HL-60/S4 treated with phorbol 12-myristate 13-acetate at 8.2 ng/mL for 4 days and 3 days (cell line): ENCODE measurements around the gene PELI2.

Experiments
- in situ Hi-C: fragments of 300-500 bp; cut with MboI; formaldehyde crosslinking; loops from 2 replicates; pipeline ENCODE4 v1.15.0; 2022; ENCODE audit warnings: low sequenced_read_pairs

The PELI2 gene

DNA sequence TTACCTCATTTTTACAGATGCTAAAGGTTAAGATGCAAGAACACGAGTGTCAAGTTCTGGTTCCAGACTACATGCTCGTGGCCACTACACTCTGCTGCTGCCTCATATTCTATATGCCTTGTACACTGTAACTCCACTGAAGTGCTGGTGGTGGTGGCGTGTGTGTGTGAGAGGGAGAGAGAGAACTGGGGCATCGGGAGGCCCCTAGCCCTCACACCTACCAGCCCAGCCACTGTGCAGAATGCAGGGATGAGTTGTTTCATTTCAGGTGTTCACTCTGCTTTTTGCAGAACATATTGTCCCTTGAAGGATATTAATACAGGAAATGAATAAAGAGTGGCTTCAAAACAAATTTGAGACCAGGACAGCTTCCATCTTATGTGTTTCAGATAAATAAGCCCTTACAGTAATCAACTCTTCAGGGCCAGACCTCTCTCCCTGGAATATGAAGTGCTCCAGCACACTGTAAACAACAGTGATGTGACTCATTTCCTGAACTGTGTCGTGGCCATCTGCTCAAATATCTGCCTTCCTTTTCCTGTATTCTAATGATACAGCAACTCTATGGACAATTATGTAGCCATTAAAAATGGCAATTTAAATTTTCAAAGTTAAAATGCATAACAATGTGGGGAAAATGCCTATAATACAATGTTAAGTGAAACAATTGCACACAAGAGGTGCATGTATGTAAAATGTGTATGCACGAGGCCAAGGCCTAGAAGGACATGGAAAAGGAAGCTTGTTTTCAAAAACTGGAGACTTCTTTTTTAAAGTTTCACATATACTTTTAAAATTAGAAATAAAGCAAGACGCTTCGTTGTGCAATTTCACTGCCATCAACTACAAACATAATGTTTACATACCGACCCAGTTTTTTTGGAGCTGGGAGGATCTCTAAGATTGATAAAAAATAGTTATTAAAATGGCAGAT, 215.4 kb downstream of the PELI2 start:
- in situ Hi-C loops: no loop called here

DNA sequence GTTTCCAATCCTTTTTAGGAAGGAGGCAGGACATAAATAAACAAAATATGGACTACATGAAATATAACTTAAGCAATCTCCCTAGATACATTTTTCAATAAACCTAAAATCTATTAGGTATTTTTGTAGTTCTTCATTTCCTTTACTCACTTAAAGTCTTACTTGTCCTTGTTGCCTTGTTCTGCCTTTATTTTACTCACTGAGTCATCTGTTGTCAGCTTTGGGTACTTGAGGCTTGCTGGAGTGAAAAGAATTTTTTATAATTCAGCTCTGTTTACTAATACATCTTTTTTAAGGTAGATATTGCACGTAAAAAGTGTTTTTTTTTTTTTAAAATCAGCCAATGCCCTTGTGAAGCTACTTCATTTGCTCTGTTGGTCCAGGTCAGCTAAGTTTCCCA, 216.2 kb downstream of the PELI2 start:
- in situ Hi-C loops: no loop called here

DNA sequence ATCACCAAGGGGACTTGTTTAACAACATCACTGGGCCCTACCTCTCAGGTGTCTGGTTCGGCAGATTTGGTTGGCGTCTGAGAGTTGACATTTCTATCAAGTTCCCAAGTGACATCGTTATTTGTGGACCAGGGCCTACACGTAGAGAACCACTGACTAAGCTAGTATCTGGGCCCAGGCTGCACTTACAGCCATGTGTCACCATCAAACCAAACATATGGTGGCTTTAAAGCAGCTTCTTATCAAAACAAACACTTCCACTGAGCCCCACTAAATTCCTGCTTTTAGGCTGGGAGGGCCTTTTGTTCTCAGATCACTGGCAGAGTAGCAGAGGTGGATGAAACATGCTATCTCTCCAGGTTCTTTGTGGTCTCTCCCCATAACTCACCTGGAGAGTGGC, 220.5 kb downstream of the PELI2 start:
- in situ Hi-C loops: no loop called here

DNA sequence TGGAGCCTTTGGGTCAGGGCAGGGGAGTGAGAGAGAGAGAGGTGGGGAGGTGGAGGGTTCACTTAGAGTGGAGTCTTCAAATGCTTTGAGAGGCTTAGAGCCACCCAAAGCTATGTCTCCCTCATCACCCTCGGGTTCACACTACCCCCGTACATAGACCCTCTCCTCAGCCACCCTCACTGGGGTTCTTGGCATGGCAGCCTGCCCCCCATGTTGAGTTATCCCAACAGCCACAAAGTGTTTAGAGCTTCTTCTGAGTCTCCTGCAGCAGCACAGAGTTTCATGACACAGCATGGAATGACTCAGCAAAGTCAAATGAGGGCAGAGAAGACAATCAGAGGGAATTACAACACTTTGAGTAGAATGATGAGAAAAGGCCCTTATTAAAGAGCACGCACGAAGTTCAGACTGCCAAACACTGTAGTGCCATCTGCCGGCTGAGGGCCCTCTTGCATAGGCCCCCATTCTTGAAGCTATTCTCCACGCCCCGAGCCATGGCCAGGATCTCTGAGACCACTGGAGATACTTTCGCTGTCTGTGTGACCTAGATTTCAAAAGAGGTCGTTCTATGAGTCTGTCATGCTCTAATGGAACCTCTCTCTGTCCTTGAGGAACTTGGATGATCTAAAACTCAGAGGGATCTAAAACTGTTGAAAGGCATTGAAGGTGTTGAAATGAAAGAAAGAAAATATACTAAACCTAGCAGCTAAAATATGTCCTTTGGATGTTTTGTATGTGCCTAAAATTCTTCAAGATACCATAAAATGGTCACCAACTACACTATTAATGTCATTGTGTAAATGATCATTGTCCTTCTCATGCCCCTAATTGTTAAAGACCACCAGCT, 221.9 kb downstream of the PELI2 start:
- in situ Hi-C loops: no loop called here

DNA sequence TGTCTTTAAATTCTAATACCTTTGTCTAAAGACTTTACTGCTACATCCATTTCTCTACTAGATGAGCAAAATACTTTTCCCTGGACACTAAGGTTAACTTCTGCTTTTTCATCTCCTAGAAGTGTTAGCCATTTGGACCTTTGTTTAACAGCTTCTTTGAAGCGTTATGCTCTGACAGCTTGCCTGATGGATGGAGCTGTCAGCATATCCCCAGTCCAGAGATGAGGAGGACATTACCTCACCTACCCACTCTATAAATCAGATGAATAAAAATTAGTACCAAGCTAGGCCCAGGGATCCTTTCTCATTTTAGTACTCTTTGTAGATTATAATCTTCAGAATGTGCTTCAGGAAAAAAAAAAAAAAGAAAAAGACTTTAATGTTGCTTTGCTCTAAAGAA, 222.7 kb downstream of the PELI2 start:
- in situ Hi-C loops: no loop called here

DNA sequence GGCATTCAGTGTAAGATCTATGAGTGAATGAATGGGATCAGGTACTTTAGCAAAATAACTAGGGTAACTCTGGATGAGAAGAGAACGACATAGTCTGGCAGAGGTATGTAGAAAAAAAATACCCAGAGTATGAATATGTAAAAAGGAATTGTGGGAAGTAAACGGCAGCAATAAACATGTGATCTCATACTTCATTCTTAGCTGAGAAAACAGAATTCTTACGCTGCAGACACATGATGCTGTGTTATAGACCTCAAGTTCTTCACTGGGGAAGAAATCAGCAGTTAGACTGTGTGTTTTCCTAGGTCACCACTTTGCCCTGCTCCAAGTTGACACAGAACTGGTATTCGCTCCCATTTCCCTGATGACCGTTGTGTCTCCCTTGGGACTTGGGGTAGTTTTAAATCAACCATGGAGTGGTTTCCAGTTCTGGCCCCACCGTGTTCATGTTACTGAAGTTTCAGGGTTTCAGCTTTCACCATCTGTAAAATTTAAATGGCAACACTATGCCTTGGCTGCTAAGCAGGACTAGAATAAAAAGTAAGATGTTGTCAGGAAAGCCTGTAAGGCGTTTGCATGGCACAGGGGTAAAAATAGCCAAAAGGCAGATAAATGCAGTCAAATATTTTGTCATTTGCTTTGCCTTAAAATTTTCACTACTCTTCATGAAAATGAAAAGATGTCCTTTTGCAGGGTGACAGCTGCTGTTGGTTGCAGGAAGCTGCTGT, 223.7 kb downstream of the PELI2 start:
- in situ Hi-C loops: no loop called here

DNA sequence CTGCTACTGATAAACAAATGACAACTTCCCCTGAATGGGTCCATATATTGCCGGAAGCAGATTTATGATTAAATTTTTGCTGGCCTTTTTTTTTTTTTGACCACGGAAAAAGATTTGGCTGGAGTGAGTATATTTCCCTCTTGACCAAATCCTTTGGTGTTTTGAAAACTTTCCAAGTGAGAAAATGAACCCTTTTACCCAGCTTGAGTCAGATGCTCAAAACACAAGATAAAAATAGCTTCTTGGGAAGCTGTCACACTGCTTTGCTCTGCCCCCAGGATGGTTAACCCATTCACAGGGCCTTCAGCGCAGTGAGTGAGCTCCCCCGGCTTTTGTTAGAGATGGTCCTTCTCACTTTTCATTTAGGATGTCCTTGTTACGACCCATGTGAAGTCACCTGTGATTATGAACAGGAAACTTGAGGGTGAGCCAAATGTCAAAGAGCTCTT, 224.3 kb downstream of the PELI2 start:
- in situ Hi-C loops: no loop called here

DNA sequence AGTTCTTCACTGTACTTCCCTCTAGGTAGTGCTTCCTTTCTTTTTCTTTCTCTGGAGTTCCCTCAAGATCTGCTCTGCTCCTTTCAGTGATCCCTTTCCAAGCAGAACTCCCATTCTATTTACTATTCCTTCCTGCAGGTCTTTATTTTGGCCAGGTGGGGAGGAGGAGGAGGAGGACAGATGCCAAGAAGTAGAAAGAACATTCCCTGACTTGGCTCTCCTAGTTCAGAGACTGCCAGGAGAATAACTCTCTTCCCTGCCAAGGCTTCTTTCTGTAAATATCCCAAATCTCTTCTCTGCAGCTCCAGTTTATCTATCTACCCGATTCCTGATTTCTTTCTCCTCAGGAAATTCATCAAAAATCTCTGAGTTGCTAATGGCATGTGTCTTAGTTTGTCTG, 231.7 kb downstream of the PELI2 start:
- in situ Hi-C loops: no loop called here
